Activated T-helper 1 cell treated with anti-CD3 and anti-CD28 coated beads, Interleukin-12 subunit alpha, Interleukin-12 subunit beta, Interleukin-2, Interleukin-4 antibody, amounts not matched to agents 30 ng/mL and 10 ng/mL and 1 ng/mL, durations not matched to agents 14 hours and 24 hours and 36 hours (primary cell): Measurements from ENCODE around the gene SBF1. TPM values are rescaled to one million over a fixed set of nuclear protein-coding genes. Genes with fewer than 3 reads are reported as not detected.
"Not testable (repeated sequence)": the region's sequence is repeated elsewhere in the genome, so short reads cannot be mapped to it uniquely, and the experiment has no call there.

ENCODE experiments used
- DNase-seq: peaks from one replicate; pipeline ENCODE4 v3.0.0; 2021; ENCODE audit warnings: low spot score
- H3K27ac Mint-ChIP-seq: one replicate; pipeline ENCODE4 v1.8.0; 2021; ENCODE audit warnings: mild to moderate bottlenecking, mixed read lengths
- H3K27me3 Mint-ChIP-seq: one replicate; pipeline ENCODE4 v1.8.0; 2022; ENCODE audit warnings: mild to moderate bottlenecking, moderate library complexity, mixed read lengths; ENCODE audit not compliant: insufficient read depth
- H3K36me3 Mint-ChIP-seq: one replicate; pipeline ENCODE4 v1.8.0; 2021; ENCODE audit warnings: low read depth, mixed read lengths
- H3K4me1 Mint-ChIP-seq: one replicate; pipeline ENCODE4 v1.8.0; 2021; ENCODE audit warnings: low read depth, mixed read lengths
- H3K4me3 Mint-ChIP-seq: one replicate; pipeline ENCODE4 v1.8.0; 2021; ENCODE audit warnings: mild to moderate bottlenecking, moderate library complexity, mixed read lengths
- H3K9me3 Mint-ChIP-seq: one replicate; pipeline ENCODE4 v1.8.0; 2021; ENCODE audit warnings: mixed read lengths
- intact Hi-C: fragments of 100-400 bp; cut with micrococcal nuclease; formaldehyde crosslinking; loops from one replicate; pipeline ENCODE4 v1.15.1; 2024
- total RNA-seq: library from RNA; stranded (reverse); gene quantifications from 2 replicates; pipeline ENCODE4 v1.2.3, GENCODE V29; 2022

SBF1 gene
- total RNA-seq, 1 donor from 2014 or later, result 116 TPM

GRCh38 chr22:50406416-50407170, 68.2 kb downstream of the SBF1 start:
- DNase-seq, result no peak
- Mint-ChIP-seq H3K4me1 (no peaks in the 10 kb centered on the region), H3K4me3 (no peak overlapping the region), H3K9me3 (no peaks in the 10 kb centered on the region), H3K36me3 (peaks cover 23% of the 10 kb centered on the region), H3K27ac (peak overlapping the region; percentile 6), H3K27me3 (no peaks in the 10 kb centered on the region)
- intact Hi-C loops, result no loop called here

DNA sequence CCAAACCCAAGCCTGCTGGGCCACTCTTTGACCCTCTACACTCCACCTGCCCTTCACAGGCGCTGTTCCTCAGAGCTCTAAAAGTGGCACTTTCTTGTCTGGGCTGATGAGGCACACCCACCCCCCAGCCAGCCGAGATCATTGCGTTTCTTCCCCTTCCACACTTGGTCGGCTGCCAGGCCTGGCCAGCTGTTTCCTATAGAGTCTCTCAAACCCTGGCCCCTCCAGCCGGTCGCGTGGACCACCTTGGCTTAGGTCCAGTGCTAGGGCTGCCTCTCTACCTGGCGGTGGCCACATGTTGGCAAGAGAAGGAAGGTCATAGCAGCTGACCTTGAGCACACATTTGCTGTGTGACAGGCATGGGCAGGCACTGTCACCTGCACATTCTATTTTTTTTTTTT, 71.1 kb downstream of the SBF1 start:
- H3K9me3 Mint-ChIP-seq, result no peaks in the 10 kb centered on the region
- no peak overlapping the region for H3K4me3 Mint-ChIP-seq
- no peak for DNase-seq
- intact Hi-C loops, result no loop called here
- H3K27ac Mint-ChIP-seq, result peak overlapping the region; percentile 44
- no peaks in the 10 kb centered on the region for H3K27me3 Mint-ChIP-seq
- H3K36me3 Mint-ChIP-seq, result peaks cover 27% of the 10 kb centered on the region
- peaks cover 14% of the 10 kb centered on the region for H3K4me1 Mint-ChIP-seq

DNA sequence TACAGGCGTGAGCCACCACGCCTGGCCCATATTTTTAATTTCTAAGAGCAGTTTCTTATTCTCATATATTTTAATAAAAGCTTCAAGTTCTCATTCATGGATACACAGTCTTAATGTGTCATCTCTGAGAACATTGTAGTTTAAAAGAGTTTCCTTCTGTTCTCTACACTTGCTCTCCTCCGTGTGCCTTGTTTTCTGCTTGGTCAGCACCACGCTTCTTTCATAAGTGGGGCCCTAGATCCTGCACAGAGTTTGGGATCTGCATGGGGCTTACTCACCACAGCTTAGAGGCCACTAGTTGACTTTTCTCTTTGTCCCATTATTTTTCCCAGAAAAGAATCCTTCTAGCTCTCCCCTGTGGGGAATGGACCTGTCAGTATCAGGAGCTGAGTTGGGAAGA, 72.9 kb downstream of the SBF1 start:
- H3K4me3 Mint-ChIP-seq, result no peak overlapping the region
- H3K9me3 Mint-ChIP-seq, result no peaks in the 10 kb centered on the region
- H3K36me3 Mint-ChIP-seq, result peaks cover 20% of the 10 kb centered on the region
- DNase-seq, result no peak
- intact Hi-C loops, result no loop called here
- no peak overlapping the region for H3K27ac Mint-ChIP-seq
- H3K27me3 Mint-ChIP-seq, result no peaks in the 10 kb centered on the region
- H3K4me1 Mint-ChIP-seq, result peaks cover 14% of the 10 kb centered on the region

DNA sequence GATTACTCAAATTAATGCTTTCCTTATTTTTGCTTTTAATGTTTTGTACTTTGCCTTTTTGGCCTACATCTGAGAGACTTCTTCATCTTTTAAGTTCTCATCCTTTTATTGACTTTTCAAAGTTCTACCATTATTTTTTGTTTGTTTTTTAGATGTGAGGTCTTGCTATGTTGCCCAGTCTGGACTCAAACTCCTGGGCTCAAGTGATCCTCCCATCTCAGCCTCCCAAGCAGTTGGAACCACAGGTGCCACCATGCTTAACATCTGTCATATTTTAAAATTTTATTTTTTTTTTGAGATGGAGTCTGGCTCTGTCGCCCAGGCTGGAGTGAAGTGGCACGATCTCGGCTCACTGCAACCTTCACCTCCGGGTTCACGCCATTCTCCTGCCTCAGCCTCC, 73.9 kb downstream of the SBF1 start:
- peaks cover 13% of the 10 kb centered on the region for H3K36me3 Mint-ChIP-seq
- intact Hi-C loops, result no loop called here
- H3K4me3 Mint-ChIP-seq, result no peak overlapping the region
- H3K9me3 Mint-ChIP-seq, result no peaks in the 10 kb centered on the region
- H3K27ac Mint-ChIP-seq, result no peak overlapping the region
- H3K27me3 Mint-ChIP-seq, result no peaks in the 10 kb centered on the region
- DNase-seq, result no peak
- H3K4me1 Mint-ChIP-seq, result peaks cover 21% of the 10 kb centered on the region

DNA sequence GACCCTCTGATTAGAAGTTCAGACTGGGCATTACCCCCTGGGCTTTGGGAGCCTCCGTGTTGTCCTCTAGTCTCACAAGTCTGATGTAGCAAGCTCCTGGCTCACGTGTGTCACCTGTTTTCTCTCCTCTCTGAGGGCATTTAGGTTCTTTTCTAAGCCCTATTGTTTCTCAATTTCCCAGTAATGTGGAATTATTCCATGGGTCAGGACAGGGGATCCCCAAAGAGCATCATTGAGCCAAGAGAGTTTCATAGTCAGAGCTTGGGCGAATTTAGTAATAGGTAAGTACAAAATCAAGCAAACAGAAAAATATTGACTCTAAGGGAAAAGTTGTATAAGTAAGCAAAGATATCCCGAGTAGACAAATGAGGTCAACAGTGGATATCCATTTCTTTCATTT, 74.4 kb downstream of the SBF1 start:
- H3K4me3 Mint-ChIP-seq, result no peak overlapping the region

DNA sequence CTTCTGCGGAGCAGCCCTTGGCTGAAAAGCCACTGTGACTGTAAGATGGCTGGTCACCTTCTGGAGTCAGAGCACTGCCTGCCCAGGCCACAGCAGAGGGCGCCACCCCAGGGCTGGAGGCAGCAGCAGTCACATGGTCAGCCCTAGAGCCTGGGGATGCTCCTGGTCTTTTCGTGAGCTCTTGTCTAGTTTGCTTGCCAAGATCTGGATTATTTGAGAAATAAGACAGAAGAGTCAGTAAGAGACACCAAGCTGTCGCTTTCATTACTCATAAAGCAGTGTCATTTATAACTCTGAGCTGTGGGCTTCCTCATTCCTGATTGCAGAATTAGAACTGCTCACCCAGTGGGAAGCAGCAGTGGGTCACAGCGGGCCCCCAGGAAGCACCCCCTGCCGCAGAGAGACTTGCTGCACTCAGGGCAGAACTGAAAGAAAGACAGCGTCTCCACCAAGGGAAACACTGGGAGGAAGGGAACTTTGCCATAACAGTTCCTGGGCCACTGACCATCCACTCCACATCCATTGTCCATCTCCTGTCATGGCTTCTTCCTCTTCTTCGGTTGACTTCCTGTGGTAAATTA, 75.0 kb downstream of the SBF1 start:
- Mint-ChIP-seq H3K27me3 (no peaks in the 10 kb centered on the region), H3K36me3 (peaks cover 14% of the 10 kb centered on the region), H3K4me3 (no peak overlapping the region), H3K27ac (peak overlapping the region; percentile 42), H3K4me1 (peaks cover 25% of the 10 kb centered on the region), H3K9me3 (no peaks in the 10 kb centered on the region)
- no peak for DNase-seq
- intact Hi-C loops, result no loop called here

More for the DNA sequence above, 74.4 kb downstream of the SBF1 start:
- peak overlapping the region; percentile 42 for H3K27ac Mint-ChIP-seq
- H3K27me3 Mint-ChIP-seq, result no peaks in the 10 kb centered on the region
- no peaks in the 10 kb centered on the region for H3K9me3 Mint-ChIP-seq
- H3K36me3 Mint-ChIP-seq, result peaks cover 13% of the 10 kb centered on the region
- H3K4me1 Mint-ChIP-seq, result peaks cover 21% of the 10 kb centered on the region
- intact Hi-C loops, result no loop called here
- no peak for DNase-seq

DNA sequence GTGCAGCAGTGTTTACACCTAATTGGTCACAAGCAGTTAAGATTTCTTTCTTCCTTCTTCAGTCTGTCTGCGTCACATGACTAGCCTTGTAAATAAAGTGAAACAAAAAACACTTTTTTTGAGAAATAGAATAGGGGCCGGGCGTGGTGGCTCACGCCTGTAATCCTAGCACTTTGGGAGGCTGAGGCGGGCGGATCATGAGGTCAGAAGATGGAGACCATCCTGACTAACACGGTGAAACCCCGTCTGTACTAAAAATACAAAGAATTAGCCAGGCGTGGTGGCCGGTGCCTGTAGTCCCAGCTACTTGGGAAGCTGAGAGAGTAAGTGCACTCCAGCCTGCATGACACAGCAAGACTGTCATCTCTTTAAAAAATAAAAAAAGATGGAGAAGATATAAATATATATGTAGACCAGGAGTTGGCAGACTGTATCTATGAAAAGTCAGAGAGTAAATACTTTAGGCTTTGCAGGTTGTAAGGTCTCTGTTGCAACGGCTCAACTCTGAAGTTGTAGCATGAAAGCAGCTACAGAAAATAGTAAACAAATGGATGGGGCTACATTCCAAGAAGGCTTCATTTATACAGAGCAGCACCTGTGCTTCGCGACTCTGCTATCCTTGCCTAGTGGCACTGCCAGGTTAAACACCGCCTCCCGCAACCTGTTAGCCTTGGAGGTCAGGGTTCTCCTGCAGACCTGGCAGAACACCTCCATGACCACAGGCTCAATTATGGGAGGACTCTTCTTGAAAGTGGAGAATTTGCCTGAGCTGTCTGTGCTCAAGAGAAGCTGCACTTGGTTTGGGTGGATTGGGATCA, 75.8 kb downstream of the SBF1 start:
- intact Hi-C loops, result no loop called here
- no peak for DNase-seq
- no peaks in the 10 kb centered on the region for H3K27me3 Mint-ChIP-seq

DNA sequence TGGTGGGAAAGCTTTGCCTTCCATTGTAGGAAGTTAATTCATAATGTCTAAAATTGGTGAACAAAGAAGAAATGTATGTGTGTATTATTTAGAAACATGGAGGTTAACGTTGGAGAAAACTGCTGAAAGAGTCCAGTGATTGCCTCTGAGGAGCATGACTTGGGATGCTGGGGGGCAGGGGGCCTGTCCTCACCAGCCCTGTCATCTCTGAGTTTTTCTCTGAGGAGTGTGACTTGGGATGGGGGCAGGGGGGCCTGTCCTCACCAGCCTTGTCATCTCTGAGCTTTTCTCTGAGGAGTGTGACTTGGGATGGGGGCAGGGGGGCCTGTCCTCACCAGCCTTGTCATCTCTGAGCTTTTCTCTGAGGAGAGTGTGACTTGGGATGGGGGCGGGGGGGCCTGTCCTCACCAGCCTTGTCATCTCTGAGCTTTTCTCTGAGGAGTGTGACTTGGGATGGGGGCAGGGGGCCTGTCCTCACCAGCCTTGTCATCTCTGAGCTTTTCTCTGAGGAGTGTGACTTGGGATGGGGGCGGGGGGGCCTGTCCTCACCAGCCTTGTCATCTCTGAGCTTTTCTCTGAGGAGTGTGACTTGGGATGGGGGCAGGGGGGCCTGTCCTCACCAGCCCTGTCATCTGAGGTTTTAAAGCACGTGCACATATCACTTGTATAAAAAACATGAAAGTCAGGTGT, 77.3 kb downstream of the SBF1 start:
- DNase-seq, H3K9me3 Mint-ChIP-seq, H3K27ac Mint-ChIP-seq, H3K27me3 Mint-ChIP-seq, H3K4me3 Mint-ChIP-seq, intact Hi-C loops: not testable (repeated sequence)
- Mint-ChIP-seq H3K4me1 (peaks cover 26% of the 10 kb centered on the region), H3K36me3 (peaks cover 23% of the 10 kb centered on the region)

More for the DNA sequence above, 75.8 kb downstream of the SBF1 start:
- Mint-ChIP-seq H3K27ac (peak overlapping the region; percentile 40), H3K4me1 (peaks cover 26% of the 10 kb centered on the region), H3K4me3 (no peak overlapping the region), H3K9me3 (no peaks in the 10 kb centered on the region), H3K36me3 (peaks cover 15% of the 10 kb centered on the region)

GRCh38 chr22:50396751-50397370, 78.0 kb downstream of the SBF1 start:
- intact Hi-C loops, result no loop called here
- Mint-ChIP-seq H3K27ac (peak overlapping the region; percentile 1), H3K36me3 (peaks cover 21% of the 10 kb centered on the region), H3K4me1 (peaks cover 26% of the 10 kb centered on the region), H3K9me3 (no peaks in the 10 kb centered on the region), H3K4me3 (no peak overlapping the region), H3K27me3 (no peaks in the 10 kb centered on the region)
- no peak for DNase-seq

Other genes starting within 250 kb of the SBF1 start
- 52.1 and 54.6 TPM in 2 replicates for gene TUBGCP6, start 230.0 kb downstream of the SBF1 start, total RNA-seq
- 67.4 and 68.1 TPM in 2 replicates for gene HDAC10, start 223.8 kb downstream of the SBF1 start, total RNA-seq
- gene MAPK12, start 213.4 kb downstream of the SBF1 start, total RNA-seq, result 15.1 and 19.0 TPM in 2 replicates
- 24.6 and 28.9 TPM in 2 replicates for gene MAPK11, start 204.7 kb downstream of the SBF1 start, total RNA-seq
- 8.9 and 10.2 TPM in 2 replicates for gene PLXNB2, start 167.4 kb downstream of the SBF1 start, total RNA-seq
- 1.7 and 2.2 TPM in 2 replicates for gene DENND6B, start 148.0 kb downstream of the SBF1 start, total RNA-seq
- gene PPP6R2, start 131.7 kb downstream of the SBF1 start, total RNA-seq, result 46.0 and 48.5 TPM in 2 replicates
- 4.2 and 4.9 TPM in 2 replicates for gene ADM2, start 6.5 kb upstream of the SBF1 start, total RNA-seq
- gene MIOX, start 11.8 kb upstream of the SBF1 start, total RNA-seq, result 0.29 TPM in 1 of 2 replicates, not detected in the other
- gene LMF2, start 32.7 kb upstream of the SBF1 start, total RNA-seq, result 79.5 and 81.2 TPM in 2 replicates
- gene NCAPH2, start 33.2 kb upstream of the SBF1 start, total RNA-seq, result 133 and 134 TPM in 2 replicates
- gene SCO2, start 50.6 kb upstream of the SBF1 start, total RNA-seq, result 8.7 and 14.8 TPM in 2 replicates
- gene TYMP, start 55.0 kb upstream of the SBF1 start, total RNA-seq, result 57.2 and 59.9 TPM in 2 replicates
- gene KLHDC7B, start 70.9 kb upstream of the SBF1 start, total RNA-seq, result 5.5 TPM in 2 replicates
- 0.83 TPM in 1 of 2 replicates, not detected in the other for gene SYCE3, start 87.9 kb upstream of the SBF1 start, total RNA-seq
- gene CPT1B, start 103.4 kb upstream of the SBF1 start, total RNA-seq, result 65.6 and 68.2 TPM in 2 replicates
- 81.0 and 88.7 TPM in 2 replicates for gene CHKB, start 107.8 kb upstream of the SBF1 start, total RNA-seq
- gene MAPK8IP2, start 125.8 kb upstream of the SBF1 start, total RNA-seq, result 0.08 and 0.17 TPM in 2 replicates
- gene ARSA, start 153.1 kb upstream of the SBF1 start, total RNA-seq, result 26.2 and 27.3 TPM in 2 replicates
- gene SHANK3, start 197.8 kb upstream of the SBF1 start, total RNA-seq, result 0.05 and 0.10 TPM in 2 replicates